ENCODE measurements around the gene CACNB2. TPM values are rescaled to one million over a fixed set of nuclear protein-coding genes. Genes with fewer than 3 reads are reported as not detected.

CACNB2 gene
- total and polyA plus RNA-seq, 2 experiments from 2014 or later: 4.6 to 5.3 TPM

DNA sequence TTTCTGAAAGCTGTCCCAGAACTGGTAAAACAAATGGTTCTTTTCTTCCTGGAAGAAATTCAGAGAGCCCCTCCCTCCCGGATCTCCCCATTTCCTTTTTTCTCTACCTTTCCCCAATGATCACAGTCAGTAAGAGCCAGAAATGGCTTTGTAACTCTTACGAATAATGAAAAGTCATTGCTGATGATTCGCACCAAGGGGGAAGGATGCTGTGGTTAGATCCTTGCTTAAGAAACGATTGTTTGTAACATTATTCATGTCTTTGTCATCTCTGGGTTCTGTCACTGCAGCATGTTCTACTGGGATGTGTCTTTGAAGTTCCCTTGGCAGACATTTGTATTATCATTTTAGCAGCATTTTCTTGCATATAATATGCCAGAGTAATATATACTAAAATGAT, 138.9 kb downstream of the CACNB2 start:
- 83% methylated on average over 4 of the region's 4 CpGs for WGBS (ENCODE audit: low lambda C conversion rate, missing lambda C conversion rate)
- no peaks in the 10 kb centered on the region for H3K79me2 ChIP-seq
- no peak overlapping the region for H2AFZ ChIP-seq
- TF ChIP-seq EZH2phosphoT487 (IDR thresholded peaks at IDR 0.05; ENCODE audit: low read depth, severe bottlenecking, unreplicated experiment): no peak
- TF ChIP-seq, protein P1, sequence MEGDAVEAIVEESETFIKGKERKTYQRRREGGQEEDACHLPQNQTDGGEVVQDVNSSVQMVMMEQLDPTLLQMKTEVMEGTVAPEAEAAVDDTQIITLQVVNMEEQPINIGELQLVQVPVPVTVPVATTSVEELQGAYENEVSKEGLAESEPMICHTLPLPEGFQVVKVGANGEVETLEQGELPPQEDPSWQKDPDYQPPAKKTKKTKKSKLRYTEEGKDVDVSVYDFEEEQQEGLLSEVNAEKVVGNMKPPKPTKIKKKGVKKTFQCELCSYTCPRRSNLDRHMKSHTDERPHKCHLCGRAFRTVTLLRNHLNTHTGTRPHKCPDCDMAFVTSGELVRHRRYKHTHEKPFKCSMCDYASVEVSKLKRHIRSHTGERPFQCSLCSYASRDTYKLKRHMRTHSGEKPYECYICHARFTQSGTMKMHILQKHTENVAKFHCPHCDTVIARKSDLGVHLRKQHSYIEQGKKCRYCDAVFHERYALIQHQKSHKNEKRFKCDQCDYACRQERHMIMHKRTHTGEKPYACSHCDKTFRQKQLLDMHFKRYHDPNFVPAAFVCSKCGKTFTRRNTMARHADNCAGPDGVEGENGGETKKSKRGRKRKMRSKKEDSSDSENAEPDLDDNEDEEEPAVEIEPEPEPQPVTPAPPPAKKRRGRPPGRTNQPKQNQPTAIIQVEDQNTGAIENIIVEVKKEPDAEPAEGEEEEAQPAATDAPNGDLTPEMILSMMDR (IDR thresholded peaks at IDR 0.05; ENCODE audit: poor library complexity): no peak
- TF ChIP-seq EZH2 (IDR thresholded peaks at IDR 0.05; ENCODE audit: borderline replicate concordance): no peak
- H3K9me3 ChIP-seq (ENCODE audit: low read depth): no peaks in the 10 kb centered on the region
- no peak overlapping the region for H3K4me3 ChIP-seq
- H3K4me2 ChIP-seq: no peak overlapping the region
- no peaks in the 10 kb centered on the region for H3K27me3 ChIP-seq
- H3K9me2 ChIP-seq (replicated peaks; ENCODE audit: insufficient read depth): no peaks in the 10 kb centered on the region
- H4K20me1 ChIP-seq (ENCODE audit: insufficient read depth, poor library complexity, severe bottlenecking): no peaks in the 10 kb centered on the region
- H3K27ac ChIP-seq: no peak overlapping the region
- H3K4me1 ChIP-seq (ENCODE audit: insufficient read depth): no peaks in the 10 kb centered on the region
- no peaks in the 10 kb centered on the region for H3K36me3 ChIP-seq (replicated peaks; ENCODE audit: insufficient read depth, low read depth)
- no peak for DNase-seq (ENCODE audit: low spot score)

DNA sequence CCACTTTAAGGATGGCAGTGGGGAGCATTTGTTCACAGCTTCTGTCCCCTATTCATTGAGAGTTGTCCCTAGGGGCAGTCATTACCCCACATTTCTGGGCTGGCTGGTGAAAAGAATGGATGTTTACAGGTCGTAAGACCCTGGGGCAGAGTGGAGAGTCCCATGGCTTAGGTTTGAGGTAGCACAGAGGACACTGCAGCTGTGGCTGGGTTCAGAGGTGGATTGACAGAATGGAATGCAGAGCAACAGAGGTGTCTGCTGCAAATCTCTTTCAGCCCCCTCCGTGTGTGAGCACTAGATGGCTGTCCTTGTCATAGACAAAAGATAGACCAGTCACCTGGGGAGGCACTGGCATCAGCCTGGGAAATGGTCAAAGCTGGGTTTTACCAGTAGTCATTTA, 141.9 kb downstream of the CACNB2 start:
- DNase-seq (ENCODE audit: low spot score): no peak
- TF ChIP-seq, protein P1 (IDR thresholded peaks at IDR 0.05; ENCODE audit: poor library complexity): no peak
- no peak for TF ChIP-seq EZH2 (IDR thresholded peaks at IDR 0.05; ENCODE audit: borderline replicate concordance)
- TF ChIP-seq EZH2phosphoT487 (IDR thresholded peaks at IDR 0.05; ENCODE audit: low read depth, severe bottlenecking, unreplicated experiment): no peak
- Histone ChIP-seq H3K27me3 (no peaks in the 10 kb centered on the region), H4K20me1 (ENCODE audit: insufficient read depth, poor library complexity, severe bottlenecking) (no peaks in the 10 kb centered on the region), H3K4me1 (ENCODE audit: insufficient read depth) (no peaks in the 10 kb centered on the region), H3K36me3 (replicated peaks; ENCODE audit: insufficient read depth, low read depth) (no peaks in the 10 kb centered on the region), H3K27ac (no peak overlapping the region), H3K9me3 (ENCODE audit: low read depth) (no peaks in the 10 kb centered on the region), H3K4me2 (no peak overlapping the region), H3K79me2 (no peaks in the 10 kb centered on the region), H3K9me2 (replicated peaks; ENCODE audit: insufficient read depth) (no peaks in the 10 kb centered on the region), H3K4me3 (no peak overlapping the region), H2AFZ (no peak overlapping the region)
- WGBS (ENCODE audit: low lambda C conversion rate, missing lambda C conversion rate): 36% methylated on average over 2 of the region's 2 CpGs

DNA sequence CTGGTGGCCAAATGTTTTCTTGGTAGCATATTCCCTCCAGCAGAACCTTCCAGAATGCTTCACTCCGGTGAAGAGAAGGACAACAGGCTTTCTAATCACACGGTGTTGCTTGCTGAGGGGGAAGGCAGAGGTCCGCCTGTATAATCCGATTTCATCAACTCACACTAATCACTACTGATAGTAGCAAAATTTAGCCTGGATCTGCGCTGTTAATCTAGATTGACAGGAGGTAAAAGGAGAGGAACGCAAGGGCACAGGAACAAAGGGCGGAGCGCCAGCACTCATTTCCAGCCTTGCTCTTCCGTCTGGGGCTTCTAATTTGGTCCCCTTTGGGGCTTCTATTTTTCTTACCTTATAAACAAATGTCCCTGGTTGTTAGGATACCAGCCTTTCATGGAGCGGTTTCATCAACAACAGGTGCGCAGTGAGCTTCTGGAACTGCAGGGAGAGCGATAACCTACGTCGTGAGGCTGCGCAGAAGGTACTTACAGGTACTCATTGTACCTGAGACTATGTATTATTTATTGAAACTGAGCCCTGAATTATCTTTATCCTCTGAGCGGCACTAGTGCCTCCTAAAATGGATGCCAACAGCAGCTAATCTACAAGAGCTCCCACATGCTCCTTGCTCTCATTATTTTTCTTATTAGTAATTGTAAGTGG, 150.6 kb downstream of the CACNB2 start:
- H3K4me1 ChIP-seq (ENCODE audit: insufficient read depth): no peaks in the 10 kb centered on the region
- TF ChIP-seq, protein P1 (IDR thresholded peaks at IDR 0.05; ENCODE audit: poor library complexity): no peak
- TF ChIP-seq EZH2phosphoT487 (IDR thresholded peaks at IDR 0.05; ENCODE audit: low read depth, severe bottlenecking, unreplicated experiment) (no peak), EZH2 (IDR thresholded peaks at IDR 0.05; ENCODE audit: borderline replicate concordance) (no peak)
- H3K27ac ChIP-seq: no peak overlapping the region
- no peaks in the 10 kb centered on the region for H3K79me2 ChIP-seq
- H4K20me1 ChIP-seq (ENCODE audit: insufficient read depth, poor library complexity, severe bottlenecking): no peaks in the 10 kb centered on the region
- no peak overlapping the region for H3K4me3 ChIP-seq
- no peak overlapping the region for H3K4me2 ChIP-seq
- H3K9me3 ChIP-seq (ENCODE audit: low read depth): no peaks in the 10 kb centered on the region
- no peaks in the 10 kb centered on the region for H3K9me2 ChIP-seq (replicated peaks; ENCODE audit: insufficient read depth)
- H3K36me3 ChIP-seq (replicated peaks; ENCODE audit: insufficient read depth, low read depth): no peaks in the 10 kb centered on the region
- DNase-seq (ENCODE audit: low spot score): no peak
- whole genome bisulfite sequencing (ENCODE audit: low lambda C conversion rate, missing lambda C conversion rate): 91% methylated on average over 16 of the region's 16 CpGs
- H3K27me3 ChIP-seq: no peaks in the 10 kb centered on the region
- no peak overlapping the region for H2AFZ ChIP-seq

All from hepatocyte (in vitro differentiated cells).